HL-60 (cell line): Measurements from ENCODE around the gene SSX2IP.

ENCODE experiments used
- DNase-seq, 2 experiments: peaks; one replicate each; pipeline ENCODE4 v3.0.0-alpha.2; 2010 to 2020; ENCODE audit warnings: low read depth in 1 of 2, low spot score in 1 of 2
- H3K27ac ChIP-seq: fragments of 250-450 bp; sonication (Bioruptor Pico); replicated peaks from 2 replicates; pipeline ENCODE4 v1.5.1; 2020; ENCODE audit warnings: mild to moderate bottlenecking, moderate library complexity
- H3K27me3 ChIP-seq: fragments of 250-450 bp; sonication (Bioruptor Pico); 2 replicates; pipeline ENCODE4 v1.5.1; 2021; ENCODE audit warnings: mild to moderate bottlenecking, moderate library complexity; ENCODE audit not compliant: insufficient read depth, poor library complexity, severe bottlenecking
- H3K4me3 ChIP-seq: replicated peaks from 2 replicates; pipeline ENCODE4 v1.5.1; 2011; ENCODE audit warnings: mild to moderate bottlenecking, control low read depth, low read length; ENCODE audit not compliant: insufficient read depth
- GABPA ChIP-seq: IDR thresholded peaks from 2 replicates; pipeline ENCODE4 v1.6.1; 2012; ENCODE audit warnings: low read depth
- POLR2AphosphoS5 ChIP-seq: IDR thresholded peaks from 2 replicates; pipeline ENCODE4 v1.6.1; 2012; ENCODE audit warnings: low read depth
- SPI1 ChIP-seq: IDR thresholded peaks from 2 replicates; pipeline ENCODE4 v1.6.1; 2012; ENCODE audit warnings: low read depth, mild to moderate bottlenecking, borderline replicate concordance
- TF ChIP-seq, protein P1 (sequence below): IDR thresholded peaks from one replicate; pipeline ENCODE4 v1.5.1; 2011; ENCODE audit warnings: low read length, control low read depth, inconsistent platforms; ENCODE audit not compliant: insufficient read depth
- TF ChIP-seq, protein P2 (sequence below): IDR thresholded peaks from 2 replicates; pipeline ENCODE4 v1.6.1; 2012; ENCODE audit warnings: low read depth; ENCODE audit not compliant: insufficient replicate concordance

Gene SSX2IP

DNA sequence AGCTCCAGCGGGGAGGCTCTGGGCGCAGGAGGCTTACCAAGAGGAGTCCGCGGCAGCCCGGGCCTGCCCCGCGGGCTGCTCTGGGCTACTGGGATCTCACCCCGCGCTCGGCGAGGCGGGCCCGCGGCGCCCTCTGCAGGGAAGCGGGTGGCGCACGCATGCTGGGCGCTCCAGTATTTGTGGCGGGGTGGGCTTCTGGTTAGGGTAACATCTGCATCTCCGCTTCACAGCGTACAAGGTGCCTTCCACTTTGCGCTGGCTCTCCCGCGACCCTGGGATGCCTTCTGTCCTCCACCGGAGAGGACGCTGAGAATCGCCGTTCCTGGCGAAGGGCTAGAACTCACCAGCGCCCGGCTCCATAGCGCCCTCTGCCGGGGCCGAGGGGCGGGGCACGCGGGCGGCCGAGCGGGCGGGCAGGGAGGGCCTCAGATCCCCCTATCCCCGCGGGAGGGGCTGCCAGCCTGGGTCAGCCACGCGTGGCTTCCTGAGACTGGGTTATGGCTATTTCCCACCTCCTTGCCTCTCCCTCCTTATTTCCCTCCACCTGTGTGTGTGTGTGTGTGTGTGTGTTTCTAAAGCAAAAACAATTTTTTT lies 69.4 kb downstream of the SSX2IP start:
- TF ChIP-seq, protein P1, sequence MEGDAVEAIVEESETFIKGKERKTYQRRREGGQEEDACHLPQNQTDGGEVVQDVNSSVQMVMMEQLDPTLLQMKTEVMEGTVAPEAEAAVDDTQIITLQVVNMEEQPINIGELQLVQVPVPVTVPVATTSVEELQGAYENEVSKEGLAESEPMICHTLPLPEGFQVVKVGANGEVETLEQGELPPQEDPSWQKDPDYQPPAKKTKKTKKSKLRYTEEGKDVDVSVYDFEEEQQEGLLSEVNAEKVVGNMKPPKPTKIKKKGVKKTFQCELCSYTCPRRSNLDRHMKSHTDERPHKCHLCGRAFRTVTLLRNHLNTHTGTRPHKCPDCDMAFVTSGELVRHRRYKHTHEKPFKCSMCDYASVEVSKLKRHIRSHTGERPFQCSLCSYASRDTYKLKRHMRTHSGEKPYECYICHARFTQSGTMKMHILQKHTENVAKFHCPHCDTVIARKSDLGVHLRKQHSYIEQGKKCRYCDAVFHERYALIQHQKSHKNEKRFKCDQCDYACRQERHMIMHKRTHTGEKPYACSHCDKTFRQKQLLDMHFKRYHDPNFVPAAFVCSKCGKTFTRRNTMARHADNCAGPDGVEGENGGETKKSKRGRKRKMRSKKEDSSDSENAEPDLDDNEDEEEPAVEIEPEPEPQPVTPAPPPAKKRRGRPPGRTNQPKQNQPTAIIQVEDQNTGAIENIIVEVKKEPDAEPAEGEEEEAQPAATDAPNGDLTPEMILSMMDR: peak; percentile 34
- TF ChIP-seq, protein P2, sequence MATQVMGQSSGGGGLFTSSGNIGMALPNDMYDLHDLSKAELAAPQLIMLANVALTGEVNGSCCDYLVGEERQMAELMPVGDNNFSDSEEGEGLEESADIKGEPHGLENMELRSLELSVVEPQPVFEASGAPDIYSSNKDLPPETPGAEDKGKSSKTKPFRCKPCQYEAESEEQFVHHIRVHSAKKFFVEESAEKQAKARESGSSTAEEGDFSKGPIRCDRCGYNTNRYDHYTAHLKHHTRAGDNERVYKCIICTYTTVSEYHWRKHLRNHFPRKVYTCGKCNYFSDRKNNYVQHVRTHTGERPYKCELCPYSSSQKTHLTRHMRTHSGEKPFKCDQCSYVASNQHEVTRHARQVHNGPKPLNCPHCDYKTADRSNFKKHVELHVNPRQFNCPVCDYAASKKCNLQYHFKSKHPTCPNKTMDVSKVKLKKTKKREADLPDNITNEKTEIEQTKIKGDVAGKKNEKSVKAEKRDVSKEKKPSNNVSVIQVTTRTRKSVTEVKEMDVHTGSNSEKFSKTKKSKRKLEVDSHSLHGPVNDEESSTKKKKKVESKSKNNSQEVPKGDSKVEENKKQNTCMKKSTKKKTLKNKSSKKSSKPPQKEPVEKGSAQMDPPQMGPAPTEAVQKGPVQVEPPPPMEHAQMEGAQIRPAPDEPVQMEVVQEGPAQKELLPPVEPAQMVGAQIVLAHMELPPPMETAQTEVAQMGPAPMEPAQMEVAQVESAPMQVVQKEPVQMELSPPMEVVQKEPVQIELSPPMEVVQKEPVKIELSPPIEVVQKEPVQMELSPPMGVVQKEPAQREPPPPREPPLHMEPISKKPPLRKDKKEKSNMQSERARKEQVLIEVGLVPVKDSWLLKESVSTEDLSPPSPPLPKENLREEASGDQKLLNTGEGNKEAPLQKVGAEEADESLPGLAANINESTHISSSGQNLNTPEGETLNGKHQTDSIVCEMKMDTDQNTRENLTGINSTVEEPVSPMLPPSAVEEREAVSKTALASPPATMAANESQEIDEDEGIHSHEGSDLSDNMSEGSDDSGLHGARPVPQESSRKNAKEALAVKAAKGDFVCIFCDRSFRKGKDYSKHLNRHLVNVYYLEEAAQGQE: no peak
- peak; percentile 37; the same call in 1 of the 2 replicates for TF ChIP-seq POLR2AphosphoS5
- peak; percentile 44 to 78 for DNase-seq
- Histone ChIP-seq H3K27me3 (no peaks in the 10 kb centered on the region), H3K27ac (peak overlapping the region; percentile 77), H3K4me3 (peak overlapping the region; percentile 62)

DNA sequence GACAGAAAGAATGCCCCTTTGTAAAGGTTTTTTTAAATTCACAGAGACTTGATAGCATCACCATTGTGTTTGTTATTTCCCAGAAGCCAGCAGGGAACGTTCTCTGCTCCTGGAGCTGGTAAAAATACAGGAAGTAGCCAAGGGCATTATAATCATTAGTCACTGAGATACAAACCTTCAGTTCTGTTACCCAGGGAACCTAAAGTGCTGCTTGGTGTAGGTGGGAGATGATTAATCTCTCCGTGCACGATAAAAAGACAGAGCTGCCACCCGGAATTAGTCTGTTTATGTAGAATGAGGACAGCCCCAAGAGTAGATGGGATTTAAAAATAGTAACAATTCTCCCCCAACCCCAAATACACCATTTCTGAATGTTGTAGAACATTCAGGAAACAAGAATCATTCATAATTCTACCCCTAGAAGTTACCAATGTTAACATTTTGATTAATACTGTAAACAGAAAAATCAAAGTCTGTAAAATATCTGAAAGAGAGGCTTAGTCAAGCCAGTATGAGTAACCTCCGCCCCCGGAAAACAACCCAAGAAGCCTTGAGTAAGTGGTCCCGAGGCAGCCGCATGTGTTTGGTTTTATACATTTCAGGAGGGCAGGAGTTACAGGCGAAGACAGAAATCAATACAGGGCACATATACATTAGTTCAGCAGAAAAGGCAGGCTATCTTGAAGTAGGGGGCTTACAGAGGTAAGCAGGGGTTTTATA lies 70.7 kb downstream of the SSX2IP start:
- TF ChIP-seq POLR2AphosphoS5 (no peak), SPI1 (no peak), GABPA (no peak)
- TF ChIP-seq, protein P2: no peak
- TF ChIP-seq, protein P1: no peak
- Histone ChIP-seq H3K27me3 (no peaks in the 10 kb centered on the region), H3K27ac (no peak overlapping the region), H3K4me3 (no peak overlapping the region)
- no peak for DNase-seq

DNA sequence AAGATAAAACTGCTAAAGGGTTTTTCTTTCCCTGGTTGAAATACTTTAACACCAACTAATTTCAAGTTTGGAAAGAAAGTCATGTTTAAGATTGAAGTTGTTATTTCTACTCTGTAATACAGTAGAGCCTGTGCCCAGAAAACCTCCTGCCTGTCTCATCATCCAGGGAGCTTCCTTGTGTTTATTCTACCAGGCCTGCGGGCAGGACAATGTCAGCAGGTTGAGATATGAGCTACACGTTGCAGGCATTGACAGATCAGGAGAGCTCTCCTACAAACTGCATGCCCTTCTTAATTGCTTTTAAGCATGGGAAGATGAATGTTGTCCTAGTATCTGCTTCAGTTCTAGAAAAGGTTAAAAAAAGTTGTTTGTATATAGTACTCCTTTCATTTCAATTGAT lies 72.9 kb downstream of the SSX2IP start:
- Histone ChIP-seq H3K27me3 (no peaks in the 10 kb centered on the region), H3K27ac (no peak overlapping the region), H3K4me3 (no peak overlapping the region)
- no peak for DNase-seq
- no peak for TF ChIP-seq POLR2AphosphoS5
- no peak for TF ChIP-seq SPI1
- TF ChIP-seq, protein P1: no peak
- no peak for TF ChIP-seq GABPA
- TF ChIP-seq, protein P2: no peak
